ENCODE measurements around the gene ZBTB7A.

DNA sequence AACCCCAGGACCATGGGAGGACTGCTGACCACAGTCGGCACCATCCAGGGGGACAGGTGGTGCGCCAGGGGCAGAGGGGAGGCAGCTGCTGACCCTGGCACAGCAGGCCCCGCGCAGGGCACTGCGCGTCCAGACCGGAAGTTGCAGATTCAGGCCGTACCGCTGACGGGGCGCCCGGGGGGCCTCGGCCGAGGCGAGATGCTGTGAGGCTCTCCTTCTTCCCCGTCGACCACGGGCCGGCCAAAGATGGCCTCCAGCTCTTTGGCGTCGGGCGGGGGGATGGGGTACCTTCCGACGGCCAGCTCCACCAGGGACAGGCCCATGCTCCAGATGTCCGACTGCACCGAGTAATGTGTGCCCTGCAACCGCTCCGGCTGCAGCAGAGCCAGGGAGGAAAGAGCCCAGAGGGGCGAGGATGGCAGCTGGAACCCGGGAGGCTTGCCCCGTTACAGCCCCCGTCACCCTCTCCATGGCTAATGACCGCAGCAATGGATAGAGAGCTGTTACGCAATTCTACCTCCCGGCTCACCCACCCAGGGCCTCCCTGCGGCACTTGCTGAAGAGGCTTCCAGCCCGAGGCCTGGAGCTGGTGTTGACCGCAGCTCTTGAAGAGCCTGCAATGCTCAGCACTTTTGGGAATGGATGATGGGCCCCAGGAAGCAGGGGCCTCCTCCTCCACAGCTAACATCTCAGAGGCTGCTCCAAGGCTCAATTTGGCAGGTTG lies 32.5 kb upstream of the ZBTB7A start:
- TF ChIP-seq, protein P1, sequence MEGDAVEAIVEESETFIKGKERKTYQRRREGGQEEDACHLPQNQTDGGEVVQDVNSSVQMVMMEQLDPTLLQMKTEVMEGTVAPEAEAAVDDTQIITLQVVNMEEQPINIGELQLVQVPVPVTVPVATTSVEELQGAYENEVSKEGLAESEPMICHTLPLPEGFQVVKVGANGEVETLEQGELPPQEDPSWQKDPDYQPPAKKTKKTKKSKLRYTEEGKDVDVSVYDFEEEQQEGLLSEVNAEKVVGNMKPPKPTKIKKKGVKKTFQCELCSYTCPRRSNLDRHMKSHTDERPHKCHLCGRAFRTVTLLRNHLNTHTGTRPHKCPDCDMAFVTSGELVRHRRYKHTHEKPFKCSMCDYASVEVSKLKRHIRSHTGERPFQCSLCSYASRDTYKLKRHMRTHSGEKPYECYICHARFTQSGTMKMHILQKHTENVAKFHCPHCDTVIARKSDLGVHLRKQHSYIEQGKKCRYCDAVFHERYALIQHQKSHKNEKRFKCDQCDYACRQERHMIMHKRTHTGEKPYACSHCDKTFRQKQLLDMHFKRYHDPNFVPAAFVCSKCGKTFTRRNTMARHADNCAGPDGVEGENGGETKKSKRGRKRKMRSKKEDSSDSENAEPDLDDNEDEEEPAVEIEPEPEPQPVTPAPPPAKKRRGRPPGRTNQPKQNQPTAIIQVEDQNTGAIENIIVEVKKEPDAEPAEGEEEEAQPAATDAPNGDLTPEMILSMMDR (IDR thresholded peaks at IDR 0.05), result no peak
- TF ChIP-seq POLR2AphosphoS5 (IDR thresholded peaks at IDR 0.05), result peak in 1 of 2 donors; percentile 9
- TF ChIP-seq POLR2A (IDR thresholded peaks at IDR 0.05), result no peak
- TF ChIP-seq EP300 (IDR thresholded peaks at IDR 0.05), result no peak

Data from upper lobe of left lung (tissue), 4 donors.